DMS 273 (cell line): Measurements from ENCODE around the gene REXO4.
"Not testable (repeated sequence)": the region's sequence is repeated elsewhere in the genome, so short reads cannot be mapped to it uniquely, and the experiment has no call there.

Source experiments
- DNase-seq: peaks from one replicate; lab custom pipeline; 2025; ENCODE audit not compliant: unreplicated experiment; lab: John Stamatoyannopoulos, UW

Gene REXO4

GRCh38 chr9:133451865-133452264, 34.1 kb upstream of the REXO4 start:
- not testable (repeated sequence) for DNase-seq

DNA sequence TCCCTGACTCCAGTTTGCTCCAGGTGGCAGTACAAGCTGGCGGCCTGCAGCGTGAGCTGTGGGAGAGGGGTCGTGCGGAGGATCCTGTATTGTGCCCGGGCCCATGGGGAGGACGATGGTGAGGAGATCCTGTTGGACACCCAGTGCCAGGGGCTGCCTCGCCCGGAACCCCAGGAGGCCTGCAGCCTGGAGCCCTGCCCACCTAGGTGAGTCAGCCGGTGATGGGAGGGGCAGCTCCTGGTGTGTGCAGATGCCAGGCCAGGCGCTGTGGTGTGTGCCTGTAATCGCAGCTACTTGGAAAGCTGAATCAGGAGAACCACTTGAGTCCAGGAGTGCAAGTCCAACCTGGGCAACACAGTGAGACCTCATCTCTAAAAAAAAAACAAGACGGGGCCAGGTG, 31.9 kb upstream of the REXO4 start:
- DNase-seq = peak; percentile 40

- no peak for DNase-seq
Observed at GRCh38 chr9:133448487-133448972, 30.7 kb upstream of the REXO4 start.

DNA sequence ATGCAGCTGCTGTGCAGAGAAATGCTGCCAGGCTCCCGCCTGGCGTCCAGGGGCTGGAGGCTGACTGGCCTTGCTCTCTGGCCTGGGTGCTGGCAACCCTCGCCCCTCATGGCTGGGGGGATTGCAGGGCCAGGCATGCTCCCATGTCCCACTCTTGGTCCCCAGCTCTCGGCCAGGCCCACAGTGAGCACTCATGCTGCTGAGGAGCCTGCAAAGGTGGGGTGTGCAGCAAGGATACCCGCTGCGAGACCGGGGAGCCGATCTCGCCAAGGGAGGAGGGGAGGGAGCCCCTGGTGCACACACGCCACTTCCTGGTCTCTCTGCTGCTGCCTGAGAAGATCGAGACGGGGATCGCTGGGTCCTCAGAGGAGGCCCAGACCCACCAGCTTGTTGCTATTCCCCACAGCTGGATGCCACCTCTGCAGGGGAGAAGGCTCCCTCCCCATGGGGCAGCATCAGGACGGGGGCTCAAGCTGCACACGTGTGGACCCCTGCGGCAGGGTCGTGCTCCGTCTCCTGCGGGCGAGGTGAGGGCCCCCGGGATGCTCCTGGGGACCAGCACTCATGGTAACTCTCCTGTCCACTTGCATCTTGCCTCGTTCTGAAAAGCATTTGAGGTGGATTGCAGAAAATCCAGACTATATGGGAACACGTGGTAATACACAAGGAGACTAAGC, 27.6 kb upstream of the REXO4 start:
- no peak for DNase-seq

DNA sequence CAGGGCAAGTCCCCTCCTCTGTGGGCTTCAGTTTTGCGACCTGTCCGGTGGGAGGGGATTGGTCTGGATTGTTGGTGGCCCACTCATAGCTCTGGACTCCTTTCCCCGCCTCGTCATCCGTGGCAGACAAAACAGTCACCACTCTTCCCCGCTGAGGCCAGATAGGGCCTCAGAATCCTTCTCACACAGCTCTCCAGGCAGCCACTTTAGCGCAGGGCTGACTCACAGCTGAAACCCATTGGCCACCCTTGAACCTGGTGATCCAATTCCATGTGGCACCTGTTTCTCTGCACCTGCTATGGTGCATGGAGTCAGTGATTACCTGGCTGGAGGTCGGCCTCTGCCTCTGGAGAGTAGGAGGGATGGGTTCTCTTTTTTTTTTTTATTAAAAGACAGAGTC, 26.2 kb upstream of the REXO4 start:
- DNase-seq = no peak

DNA sequence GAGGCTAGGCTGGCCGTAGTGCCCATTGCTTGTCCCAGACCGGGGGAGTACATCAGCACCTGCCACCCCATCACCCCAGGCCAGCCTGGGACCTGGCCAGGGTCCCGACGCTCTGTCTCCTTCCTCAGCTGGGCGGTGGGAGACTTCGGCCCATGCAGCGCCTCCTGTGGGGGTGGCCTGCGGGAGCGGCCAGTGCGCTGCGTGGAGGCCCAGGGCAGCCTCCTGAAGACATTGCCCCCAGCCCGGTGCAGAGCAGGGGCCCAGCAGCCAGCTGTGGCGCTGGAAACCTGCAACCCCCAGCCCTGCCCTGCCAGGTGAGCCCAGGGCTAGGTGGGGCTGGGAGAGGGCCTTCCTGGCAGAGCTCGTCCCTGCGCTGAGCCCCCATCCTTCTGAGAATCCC, 25.4 kb upstream of the REXO4 start:
- no peak for DNase-seq

- DNase-seq = no peak
Observed at GRCh38 chr9:133441571-133441970, 23.8 kb upstream of the REXO4 start.

GRCh38 chr9:133440874-133441273, 23.1 kb upstream of the REXO4 start:
- DNase-seq = no peak

- DNase-seq = no peak
Observed at GRCh38 chr9:133439337-133439736, 21.5 kb upstream of the REXO4 start.

DNA sequence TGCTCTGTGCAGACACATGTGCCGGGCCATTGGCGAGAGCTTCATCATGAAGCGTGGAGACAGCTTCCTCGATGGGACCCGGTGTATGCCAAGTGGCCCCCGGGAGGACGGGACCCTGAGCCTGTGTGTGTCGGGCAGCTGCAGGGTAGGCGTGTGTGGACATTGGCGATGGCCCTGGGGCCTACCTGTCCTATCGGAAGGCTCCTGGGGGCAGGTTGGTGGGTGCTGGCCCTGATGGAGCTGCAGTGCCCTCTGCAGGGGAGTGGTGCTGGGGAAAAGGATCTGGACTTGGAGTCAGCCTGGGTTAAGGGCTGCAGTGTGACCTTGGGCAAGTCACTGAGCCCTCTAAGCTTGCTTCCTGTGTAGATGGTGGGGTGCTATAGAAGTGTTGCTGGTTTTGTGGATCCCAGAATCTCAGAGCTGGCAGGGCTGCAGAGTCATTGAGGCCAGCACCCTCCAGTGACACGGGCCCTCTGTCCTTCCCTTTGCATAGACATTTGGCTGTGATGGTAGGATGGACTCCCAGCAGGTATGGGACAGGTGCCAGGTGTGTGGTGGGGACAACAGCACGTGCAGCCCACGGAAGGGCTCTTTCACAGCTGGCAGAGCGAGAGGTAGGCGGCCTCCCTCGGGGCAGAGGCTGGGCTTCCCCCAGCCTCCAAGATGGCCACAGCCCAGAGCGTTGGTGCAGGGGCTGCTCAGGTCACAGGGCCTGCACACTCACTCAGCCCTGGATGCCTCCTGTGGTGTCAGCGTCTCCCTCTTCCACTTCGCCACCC, 20.1 kb upstream of the REXO4 start:
- no peak for DNase-seq

- DNase-seq = no peak
Observed at GRCh38 chr9:133436681-133437080, 18.9 kb upstream of the REXO4 start.

- DNase-seq = no peak
Observed at GRCh38 chr9:133433351-133433843, 15.6 kb upstream of the REXO4 start.

- DNase-seq = no peak
Observed at GRCh38 chr9:133430244-133430643, 12.4 kb upstream of the REXO4 start.

DNA sequence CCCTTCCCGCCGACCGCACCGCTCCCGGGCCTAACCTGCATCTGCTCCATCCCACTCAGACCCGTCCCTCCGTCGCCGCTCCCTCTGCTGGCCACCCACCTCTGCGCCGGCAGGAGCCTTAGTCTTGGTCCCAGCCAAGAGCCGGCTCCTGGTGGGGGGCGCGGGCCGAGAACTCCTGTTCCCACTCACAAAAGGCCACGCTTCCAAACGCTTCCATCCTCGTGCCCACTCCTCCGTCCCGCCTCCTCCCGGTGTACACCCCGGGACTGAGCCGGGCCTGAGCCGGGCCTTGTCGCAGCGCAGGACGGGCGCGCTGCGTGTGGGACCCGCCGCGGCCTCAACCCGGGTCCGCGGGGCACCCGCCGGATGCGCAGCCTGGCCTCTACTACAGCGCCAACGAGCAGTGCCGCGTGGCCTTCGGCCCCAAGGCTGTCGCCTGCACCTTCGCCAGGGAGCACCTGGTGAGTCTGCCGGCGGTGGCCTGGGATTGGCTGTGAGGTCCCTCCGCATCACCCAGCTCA, 11.9 kb upstream of the REXO4 start:
- peak; percentile 53 for DNase-seq

DNA sequence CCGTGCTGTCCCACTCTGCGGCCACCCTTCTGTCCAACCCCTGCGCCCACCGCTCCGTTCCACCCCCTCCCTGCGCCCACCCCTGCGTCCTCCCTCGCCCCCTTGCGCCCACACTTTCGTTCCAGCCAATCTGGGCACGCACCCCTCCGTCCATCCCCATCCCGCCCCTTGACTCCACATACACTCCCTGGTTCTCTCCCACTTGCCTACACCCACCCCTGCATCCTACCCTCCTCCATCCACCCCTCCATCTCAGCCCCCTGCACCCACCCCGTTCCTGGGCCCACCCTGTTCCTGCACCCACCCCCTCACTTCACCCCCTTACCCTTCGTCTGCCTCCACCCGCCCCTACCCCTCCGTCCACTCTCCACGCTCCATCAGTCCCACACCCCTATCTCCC, 11.4 kb upstream of the REXO4 start:
- DNase-seq = no peak

DNA sequence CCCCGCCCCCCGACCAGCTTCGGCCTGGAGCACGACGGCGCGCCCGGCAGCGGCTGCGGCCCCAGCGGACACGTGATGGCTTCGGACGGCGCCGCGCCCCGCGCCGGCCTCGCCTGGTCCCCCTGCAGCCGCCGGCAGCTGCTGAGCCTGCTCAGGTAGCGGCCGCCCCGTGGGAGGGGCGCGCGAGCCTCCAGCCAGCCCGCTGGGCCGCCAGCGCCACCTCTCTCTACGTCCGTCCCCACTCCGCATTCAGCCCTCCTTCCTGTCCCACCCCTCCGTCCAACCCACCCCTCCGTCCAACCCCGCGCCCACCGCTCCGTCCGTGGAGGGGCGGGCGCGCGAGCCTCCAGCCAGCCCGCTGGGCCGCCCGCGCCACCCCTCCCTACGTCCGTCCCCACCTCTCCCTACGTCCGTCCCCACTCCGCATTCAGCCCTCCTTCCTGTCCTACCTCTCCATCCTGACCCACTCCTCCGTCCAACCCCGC, 10.8 kb upstream of the REXO4 start:
- DNase-seq = peak; percentile 60

GRCh38 chr9:133427658-133428348, 10.0 kb upstream of the REXO4 start:
- peak; percentile 46 for DNase-seq

GRCh38 chr9:133426011-133426410, 8.2 kb upstream of the REXO4 start:
- no peak for DNase-seq

- no peak for DNase-seq
Observed at GRCh38 chr9:133425049-133425632, 7.3 kb upstream of the REXO4 start.

DNA sequence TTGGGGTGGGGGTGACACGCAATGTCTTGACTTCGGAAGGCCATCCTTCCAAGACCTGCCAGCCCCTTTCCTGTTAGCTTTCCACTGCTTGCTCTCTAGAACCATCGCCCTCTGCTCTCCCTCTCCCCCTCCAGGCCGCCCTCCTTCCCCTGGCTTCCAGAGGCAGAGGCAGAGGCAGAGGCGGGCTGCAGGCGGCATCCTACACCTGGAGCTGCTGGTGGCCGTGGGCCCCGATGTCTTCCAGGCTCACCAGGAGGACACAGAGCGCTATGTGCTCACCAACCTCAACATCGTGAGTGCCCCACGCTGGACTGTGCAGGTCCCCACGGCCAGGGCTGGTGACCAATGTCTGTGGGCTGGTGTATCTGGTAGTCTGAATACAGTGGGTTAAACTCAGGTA, 6.4 kb upstream of the REXO4 start:
- DNase-seq = no peak

GRCh38 chr9:133423216-133423615, 5.4 kb upstream of the REXO4 start:
- no peak for DNase-seq
